GM10266 (cell line): ENCODE results near the gene SAFB.
"Not testable (repeated sequence)": the region's sequence is repeated elsewhere in the genome, so short reads cannot be mapped to it uniquely, and the experiment has no call there.

Experiments used
- DNase-seq: peaks from one replicate; pipeline ENCODE4 v3.0.0; 2012; ENCODE audit errors: extremely low spot score
- CTCF ChIP-seq: IDR thresholded peaks from 2 replicates; pipeline ENCODE4 v1.5.1; 2012; ENCODE audit warnings: mild to moderate bottlenecking, low read depth; ENCODE audit not compliant: control insufficient read depth, insufficient read depth; ENCODE audit errors: missing control alignments

The SAFB gene

GRCh38 chr19:5696196-5697021 is 73.5 kb downstream of the SAFB start:
- no peak for TF ChIP-seq CTCF
- no peak for DNase-seq

- no peak for TF ChIP-seq CTCF
- DNase-seq: no peak
Measured at GRCh38 chr19:5697022-5697889, 74.4 kb downstream of the SAFB start.

- DNase-seq: no peak
- TF ChIP-seq CTCF: no peak
Measured at GRCh38 chr19:5697890-5698634, 75.2 kb downstream of the SAFB start.

GRCh38 chr19:5698635-5699422 is 75.9 kb downstream of the SAFB start:
- no peak for TF ChIP-seq CTCF
- DNase-seq: no peak

- DNase-seq: no peak
- TF ChIP-seq CTCF: no peak
Measured at GRCh38 chr19:5700455-5701092, 77.7 kb downstream of the SAFB start.

- not testable (repeated sequence) for DNase-seq
Measured at GRCh38 chr19:5702053-5702410, 79.1 kb downstream of the SAFB start.
